PFSK-1 (cell line): ENCODE data around the gene KCNJ6.

Source experiments
- REST ChIP-seq, 2 experiments: IDR thresholded peaks; 2 replicates each; pipeline versions ENCODE4 v1.6.1 to v1.8.0; 2011 to 2012; ENCODE audit warnings: low read depth in 2 of 2, low read length in 2 of 2, control low read depth in 1 of 2, inconsistent platforms in 1 of 2, mild to moderate bottlenecking in 1 of 2, moderate library complexity in 1 of 2; ENCODE audit not compliant: insufficient read depth in 1 of 2
- SIN3A ChIP-seq: IDR thresholded peaks from 2 replicates; pipeline ENCODE4 v1.6.1; 2012; ENCODE audit warnings: mild to moderate bottlenecking, low read length, moderate library complexity, borderline replicate concordance; ENCODE audit not compliant: insufficient read depth
- TAF1 ChIP-seq: IDR thresholded peaks from 2 replicates; pipeline ENCODE4 v1.6.1; 2012; ENCODE audit warnings: low read length, control low read depth, borderline replicate concordance; ENCODE audit not compliant: insufficient read depth

- TF ChIP-seq REST (IDR thresholded peaks at IDR 0.05; ENCODE audit: insufficient read depth in 1 of 2, low read depth in 2 of 2, low read length in 2 of 2), result no peak
- no peak for TF ChIP-seq SIN3A
- TF ChIP-seq TAF1, result no peak
These were observed 280.0 kb downstream of the KCNJ6 start for GRCh38 chr21:37636152-37636860.
